WTC11 (cell line): ENCODE results near the gene MYOM3. TPM values are rescaled to one million over a fixed set of nuclear protein-coding genes. Genes with fewer than 3 reads are reported as not detected.

ENCODE experiments used
- ATAC-seq: fragments of 200-7000 bp; cut with Tn5 transposase; 2 replicates; pipeline ENCODE4 v1.10.0; 2021; ENCODE audit warnings: mild to moderate bottlenecking, moderate library complexity
- CTCF ChIA-PET: fragments of 300-600 bp; sonication (Branson Sonifier 250); formaldehyde crosslinking; loops from one replicate; lab custom pipeline; 2021; ENCODE audit warnings: antibody characterized with exemption; lab: Charles Lee
- POLR2A ChIA-PET: fragments of 350-600 bp; sonication (Branson Sonifier 250); formaldehyde crosslinking; loops from one replicate; lab custom pipeline; 2021; ENCODE audit warnings: antibody characterized with exemption; lab: Charles Lee
- DNase-seq: peaks from one replicate; pipeline ENCODE4 v3.0.0; 2021; ENCODE audit warnings: low spot score
- H3K27ac Mint-ChIP-seq: 2 replicates; pipeline ENCODE4 v1.8.0; 2021; ENCODE audit warnings: mixed read lengths
- H3K27me3 Mint-ChIP-seq: 2 replicates; pipeline ENCODE4 v1.8.0; 2021; ENCODE audit warnings: low read depth, mild to moderate bottlenecking, moderate library complexity, mixed read lengths
- H3K36me3 Mint-ChIP-seq: 2 replicates; pipeline ENCODE4 v1.8.0; 2021; ENCODE audit warnings: mixed read lengths
- H3K4me1 Mint-ChIP-seq: 2 replicates; pipeline ENCODE4 v1.8.0; 2022; ENCODE audit warnings: mixed read lengths
- H3K4me3 Mint-ChIP-seq: 2 replicates; pipeline ENCODE4 v1.8.0; 2021; ENCODE audit warnings: mild to moderate bottlenecking, moderate library complexity, mixed read lengths
- H3K9me3 Mint-ChIP-seq: 2 replicates; pipeline ENCODE4 v1.8.0; 2021; ENCODE audit warnings: mixed read lengths
- ETV6 ChIP-seq: sonication (generic); formaldehyde crosslinking; IDR thresholded peaks from 2 replicates; pipeline ENCODE4 v1.8.1; 2022; ENCODE audit warnings: mild to moderate bottlenecking, missing genetic modification reagents
- FOXP1 ChIP-seq: sonication (generic); formaldehyde crosslinking; IDR thresholded peaks from 2 replicates; pipeline ENCODE4 v1.8.0; 2022; ENCODE audit warnings: missing genetic modification reagents, mild to moderate bottlenecking, moderate library complexity, borderline replicate concordance
- JUN ChIP-seq: sonication (generic); formaldehyde crosslinking; IDR thresholded peaks from 2 replicates; pipeline ENCODE4 v1.8.0; 2023; ENCODE audit warnings: mild to moderate bottlenecking, missing genetic modification reagents
- MAX ChIP-seq: sonication (generic); formaldehyde crosslinking; IDR thresholded peaks from 2 replicates; pipeline ENCODE4 v1.8.0; 2022; ENCODE audit warnings: mild to moderate bottlenecking, missing genetic modification reagents
- NR2C2 ChIP-seq: sonication (generic); formaldehyde crosslinking; IDR thresholded peaks from 2 replicates; pipeline ENCODE4 v1.8.0; 2022; ENCODE audit warnings: mild to moderate bottlenecking, missing genetic modification reagents
- OVOL2 ChIP-seq: fragments of 250-450 bp; sonication (Bioruptor Pico); IDR thresholded peaks from 2 replicates; pipeline ENCODE4 v1.9.0; 2021; ENCODE audit warnings: mild to moderate bottlenecking, borderline replicate concordance
- PRRX2 ChIP-seq: fragments of 250-450 bp; sonication (Bioruptor Pico); IDR thresholded peaks from 2 replicates; pipeline ENCODE4 v1.8.0; 2021; ENCODE audit warnings: mild to moderate bottlenecking
- TEAD1 ChIP-seq: sonication (generic); formaldehyde crosslinking; IDR thresholded peaks from 2 replicates; pipeline ENCODE4 v1.8.0; 2022; ENCODE audit warnings: mild to moderate bottlenecking, missing genetic modification reagents
- ZNF219 ChIP-seq: sonication (generic); formaldehyde crosslinking; IDR thresholded peaks from 2 replicates; pipeline ENCODE4 v1.8.0; 2023; ENCODE audit warnings: missing genetic modification reagents, mild to moderate bottlenecking, borderline replicate concordance
- ZNF423 ChIP-seq: fragments of 250-450 bp; sonication (Bioruptor Pico); IDR thresholded peaks from 2 replicates; pipeline ENCODE4 v2.1.2; 2022; ENCODE audit warnings: mild to moderate bottlenecking, moderate library complexity
- ZNF425 ChIP-seq: fragments of 250-450 bp; sonication (Bioruptor Pico); conservative IDR thresholded peaks from 2 replicates; pipeline ENCODE4 v1.9.0; 2021; ENCODE audit warnings: mild to moderate bottlenecking
- ZNF512 ChIP-seq: sonication (generic); formaldehyde crosslinking; IDR thresholded peaks from 2 replicates; pipeline ENCODE4 v1.8.1; 2022; ENCODE audit warnings: missing genetic modification reagents, borderline replicate concordance
- total RNA-seq: library from RNA; stranded (reverse); gene quantifications from 3 replicates; pipeline ENCODE4 v1.2.3, GENCODE V29; 2021
- TF ChIP-seq, protein P1 (sequence below): sonication (generic); formaldehyde crosslinking; IDR thresholded peaks from 2 replicates; pipeline ENCODE4 v1.8.1; 2022; ENCODE audit warnings: mild to moderate bottlenecking, missing genetic modification reagents, moderate library complexity, borderline replicate concordance
- TF ChIP-seq, protein P2 (sequence below): sonication (generic); formaldehyde crosslinking; conservative IDR thresholded peaks from 2 replicates; pipeline ENCODE4 v1.8.1; 2023; ENCODE audit warnings: mild to moderate bottlenecking, low read depth, missing genetic modification reagents, moderate library complexity
- TF ChIP-seq, protein P3 (sequence below): fragments of 250-450 bp; sonication (Bioruptor Pico); IDR thresholded peaks from 2 replicates; pipeline ENCODE4 v1.9.0; 2021; ENCODE audit warnings: mild to moderate bottlenecking
- TF ChIP-seq, protein P4 (sequence below): sonication (generic); formaldehyde crosslinking; IDR thresholded peaks from 2 replicates; pipeline ENCODE4 v1.8.0; 2023; ENCODE audit warnings: missing genetic modification reagents

MYOM3 gene
- total RNA-seq, 1 experiment from 2014 or later, result 0.13 TPM

DNA sequence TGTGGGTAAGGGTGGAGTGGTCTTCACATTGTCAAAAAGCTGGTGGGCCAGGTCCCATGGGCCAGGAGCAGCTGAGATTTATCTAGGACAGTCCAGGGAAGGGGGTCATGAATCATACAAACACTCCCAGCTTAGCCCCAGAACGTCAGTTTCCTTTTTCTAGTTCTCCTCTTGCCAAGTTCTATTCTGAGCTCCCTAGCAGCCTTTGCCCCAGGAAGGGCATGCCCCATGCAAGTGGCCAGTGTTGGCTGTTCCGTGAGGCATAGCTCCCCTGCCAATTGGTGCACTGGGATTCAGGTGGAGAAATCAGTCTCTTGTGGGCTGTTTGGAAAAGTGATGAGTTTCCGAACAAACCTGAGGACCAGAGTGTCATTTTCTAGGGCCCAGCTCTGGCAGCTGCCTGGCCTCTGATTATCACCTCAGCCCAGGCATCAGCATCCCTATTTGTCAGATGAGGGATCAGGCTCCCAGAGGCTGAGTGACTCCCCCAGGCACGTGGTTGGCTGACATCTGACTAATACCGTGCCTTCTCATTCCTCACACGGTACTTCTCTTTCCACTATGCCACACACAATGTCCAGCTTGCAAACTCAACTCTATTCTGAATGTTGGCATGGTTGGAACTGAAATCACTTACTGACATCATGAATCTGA, 14.2 kb upstream of the MYOM3 start (continued):
- TF ChIP-seq ZNF219 (CRISPR knock-in tag), result no peak
- no peak for TF ChIP-seq ZNF512 (CRISPR knock-in tag)
- TF ChIP-seq ZNF423 (CRISPR knock-in tag), result no peak
- TF ChIP-seq, protein P1, sequence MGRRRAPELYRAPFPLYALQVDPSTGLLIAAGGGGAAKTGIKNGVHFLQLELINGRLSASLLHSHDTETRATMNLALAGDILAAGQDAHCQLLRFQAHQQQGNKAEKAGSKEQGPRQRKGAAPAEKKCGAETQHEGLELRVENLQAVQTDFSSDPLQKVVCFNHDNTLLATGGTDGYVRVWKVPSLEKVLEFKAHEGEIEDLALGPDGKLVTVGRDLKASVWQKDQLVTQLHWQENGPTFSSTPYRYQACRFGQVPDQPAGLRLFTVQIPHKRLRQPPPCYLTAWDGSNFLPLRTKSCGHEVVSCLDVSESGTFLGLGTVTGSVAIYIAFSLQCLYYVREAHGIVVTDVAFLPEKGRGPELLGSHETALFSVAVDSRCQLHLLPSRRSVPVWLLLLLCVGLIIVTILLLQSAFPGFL (CRISPR knock-in tag), result no peak
- TF ChIP-seq, protein P2, sequence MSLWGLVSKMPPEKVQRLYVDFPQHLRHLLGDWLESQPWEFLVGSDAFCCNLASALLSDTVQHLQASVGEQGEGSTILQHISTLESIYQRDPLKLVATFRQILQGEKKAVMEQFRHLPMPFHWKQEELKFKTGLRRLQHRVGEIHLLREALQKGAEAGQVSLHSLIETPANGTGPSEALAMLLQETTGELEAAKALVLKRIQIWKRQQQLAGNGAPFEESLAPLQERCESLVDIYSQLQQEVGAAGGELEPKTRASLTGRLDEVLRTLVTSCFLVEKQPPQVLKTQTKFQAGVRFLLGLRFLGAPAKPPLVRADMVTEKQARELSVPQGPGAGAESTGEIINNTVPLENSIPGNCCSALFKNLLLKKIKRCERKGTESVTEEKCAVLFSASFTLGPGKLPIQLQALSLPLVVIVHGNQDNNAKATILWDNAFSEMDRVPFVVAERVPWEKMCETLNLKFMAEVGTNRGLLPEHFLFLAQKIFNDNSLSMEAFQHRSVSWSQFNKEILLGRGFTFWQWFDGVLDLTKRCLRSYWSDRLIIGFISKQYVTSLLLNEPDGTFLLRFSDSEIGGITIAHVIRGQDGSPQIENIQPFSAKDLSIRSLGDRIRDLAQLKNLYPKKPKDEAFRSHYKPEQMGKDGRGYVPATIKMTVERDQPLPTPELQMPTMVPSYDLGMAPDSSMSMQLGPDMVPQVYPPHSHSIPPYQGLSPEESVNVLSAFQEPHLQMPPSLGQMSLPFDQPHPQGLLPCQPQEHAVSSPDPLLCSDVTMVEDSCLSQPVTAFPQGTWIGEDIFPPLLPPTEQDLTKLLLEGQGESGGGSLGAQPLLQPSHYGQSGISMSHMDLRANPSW (CRISPR knock-in tag), result no peak

GRCh38 chr1:24125456-24125855, 13.5 kb upstream of the MYOM3 start:
- Mint-ChIP-seq H3K4me1 (peaks cover 13% of the 10 kb centered on the region), H3K9me3 (peaks cover 11% of the 10 kb centered on the region), H3K27me3 (no peaks in the 10 kb centered on the region), H3K4me3 (no peak overlapping the region), H3K36me3 (peaks cover 9% of the 10 kb centered on the region), H3K27ac (no peak overlapping the region)
- ChIA-PET POLR2A (no interaction called here), CTCF (interaction anchor here (0.8 to 1.3 kb wide), 3 partner anchors 13 to 314 kb away, joined by 3 read pairs; no protein-coding TSS in a partner anchor)
- ATAC-seq (no peak), DNase-seq (no peak)
- no peak for TF ChIP-seq ZNF425
- no peak for TF ChIP-seq TEAD1

- Mint-ChIP-seq H3K4me1 (peaks cover 17% of the 10 kb centered on the region), H3K36me3 (peaks cover 5% of the 10 kb centered on the region), H3K27ac (no peak overlapping the region), H3K4me3 (no peak overlapping the region), H3K27me3 (no peaks in the 10 kb centered on the region), H3K9me3 (peaks cover 6% of the 10 kb centered on the region)
- POLR2A ChIA-PET, result no interaction called here
- ATAC-seq (no peak), DNase-seq (no peak)
- CTCF ChIA-PET, result interaction anchor here (1.3 to 1.9 kb wide), 2 partner anchors 25 to 54 kb away, joined by 3 to 4 read pairs; no protein-coding TSS in a partner anchor
- TF ChIP-seq MAX (CRISPR knock-in tag), result no peak
- TF ChIP-seq FOXP1 (CRISPR knock-in tag), result no peak
- TF ChIP-seq ZNF512 (CRISPR knock-in tag), result no peak
- no peak for TF ChIP-seq ETV6
- TF ChIP-seq, protein P3, sequence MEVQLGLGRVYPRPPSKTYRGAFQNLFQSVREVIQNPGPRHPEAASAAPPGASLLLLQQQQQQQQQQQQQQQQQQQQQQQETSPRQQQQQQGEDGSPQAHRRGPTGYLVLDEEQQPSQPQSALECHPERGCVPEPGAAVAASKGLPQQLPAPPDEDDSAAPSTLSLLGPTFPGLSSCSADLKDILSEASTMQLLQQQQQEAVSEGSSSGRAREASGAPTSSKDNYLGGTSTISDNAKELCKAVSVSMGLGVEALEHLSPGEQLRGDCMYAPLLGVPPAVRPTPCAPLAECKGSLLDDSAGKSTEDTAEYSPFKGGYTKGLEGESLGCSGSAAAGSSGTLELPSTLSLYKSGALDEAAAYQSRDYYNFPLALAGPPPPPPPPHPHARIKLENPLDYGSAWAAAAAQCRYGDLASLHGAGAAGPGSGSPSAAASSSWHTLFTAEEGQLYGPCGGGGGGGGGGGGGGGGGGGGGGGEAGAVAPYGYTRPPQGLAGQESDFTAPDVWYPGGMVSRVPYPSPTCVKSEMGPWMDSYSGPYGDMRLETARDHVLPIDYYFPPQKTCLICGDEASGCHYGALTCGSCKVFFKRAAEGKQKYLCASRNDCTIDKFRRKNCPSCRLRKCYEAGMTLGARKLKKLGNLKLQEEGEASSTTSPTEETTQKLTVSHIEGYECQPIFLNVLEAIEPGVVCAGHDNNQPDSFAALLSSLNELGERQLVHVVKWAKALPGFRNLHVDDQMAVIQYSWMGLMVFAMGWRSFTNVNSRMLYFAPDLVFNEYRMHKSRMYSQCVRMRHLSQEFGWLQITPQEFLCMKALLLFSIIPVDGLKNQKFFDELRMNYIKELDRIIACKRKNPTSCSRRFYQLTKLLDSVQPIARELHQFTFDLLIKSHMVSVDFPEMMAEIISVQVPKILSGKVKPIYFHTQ, result no peak
- no peak for TF ChIP-seq ZNF219 (CRISPR knock-in tag)
- no peak for TF ChIP-seq NR2C2 (CRISPR knock-in tag)
- TF ChIP-seq OVOL2 (CRISPR knock-in tag), result no peak
- no peak for TF ChIP-seq JUN (CRISPR knock-in tag)
- TF ChIP-seq, protein P4, sequence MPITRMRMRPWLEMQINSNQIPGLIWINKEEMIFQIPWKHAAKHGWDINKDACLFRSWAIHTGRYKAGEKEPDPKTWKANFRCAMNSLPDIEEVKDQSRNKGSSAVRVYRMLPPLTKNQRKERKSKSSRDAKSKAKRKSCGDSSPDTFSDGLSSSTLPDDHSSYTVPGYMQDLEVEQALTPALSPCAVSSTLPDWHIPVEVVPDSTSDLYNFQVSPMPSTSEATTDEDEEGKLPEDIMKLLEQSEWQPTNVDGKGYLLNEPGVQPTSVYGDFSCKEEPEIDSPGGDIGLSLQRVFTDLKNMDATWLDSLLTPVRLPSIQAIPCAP, result no peak
- no peak for TF ChIP-seq PRRX2 (CRISPR knock-in tag)
These were observed 13.0 kb upstream of the MYOM3 start for GRCh38 chr1:24124980-24125379.
